Measurements from ENCODE around the gene CFAP74. TPM values are rescaled to one million over a fixed set of nuclear protein-coding genes. Genes with fewer than 3 reads are reported as not detected.
"Not testable (repeated sequence)": the region's sequence is repeated elsewhere in the genome, so short reads cannot be mapped to it uniquely, and the experiment has no call there.

The CFAP74 gene
- total RNA-seq, 1 experiment from 2014 or later: 0.28 TPM

- DNase-seq: no peak
- Histone ChIP-seq H4K20me1 (ENCODE audit: control insufficient read depth, insufficient read depth, insufficient read length) (no peaks in the 10 kb centered on the region), H2BK120ac (ENCODE audit: low read depth, low read length, poor library complexity, severe bottlenecking) (no peak overlapping the region), H3K27me3 (ENCODE audit: insufficient read depth, low read length) (no peaks in the 10 kb centered on the region), H3K18ac (ENCODE audit: insufficient read length, low read depth, low read length) (no peak overlapping the region), H3T11ph (ENCODE audit: low read length) (no peak overlapping the region), H3K9me3 (ENCODE audit: control insufficient read depth, low read depth, low read length) (no peaks in the 10 kb centered on the region), H2BK12ac (ENCODE audit: insufficient read length, low read depth, low read length) (no peak overlapping the region), H3K79me1 (ENCODE audit: insufficient read depth, low read depth, low read length, poor library complexity, severe bottlenecking) (no peaks in the 10 kb centered on the region), H3K56ac (ENCODE audit: insufficient read length, low read depth, low read length) (no peak overlapping the region), H3K23me2 (ENCODE audit: insufficient read length, low read depth, low read length, poor library complexity, severe bottlenecking) (no peaks in the 10 kb centered on the region), H3K4ac (ENCODE audit: low read depth, low read length) (no peak overlapping the region), H2AK5ac (ENCODE audit: insufficient read length, low read length) (no peak overlapping the region), H3K23ac (ENCODE audit: insufficient read length, low read depth, low read length) (no peak overlapping the region), H2BK20ac (ENCODE audit: low read depth, low read length, poor library complexity, severe bottlenecking) (no peak overlapping the region), H3K4me2 (ENCODE audit: insufficient read depth, insufficient read length, low read length) (no peak overlapping the region), H3K9ac (ENCODE audit: extremely low read depth, insufficient read length, low read length) (no peak overlapping the region), H4K5ac (ENCODE audit: insufficient read length, low read depth, low read length) (no peak overlapping the region), H2BK5ac (ENCODE audit: insufficient read length, low read length) (no peak overlapping the region), H3K27ac (ENCODE audit: insufficient read length, low read depth, low read length) (no peak overlapping the region), H3K4me1 (ENCODE audit: insufficient read depth, low read length) (no peaks in the 10 kb centered on the region), H3K14ac (ENCODE audit: insufficient read depth, low read length) (no peak overlapping the region), H2AFZ (ENCODE audit: low read length) (no peak overlapping the region), H4K8ac (replicated peaks; ENCODE audit: insufficient read length, low read depth, low read length) (no peak overlapping the region), H3K79me2 (ENCODE audit: insufficient read depth, low read length) (no peaks in the 10 kb centered on the region), H2BK15ac (ENCODE audit: low read depth, low read length) (no peak overlapping the region), H4K91ac (ENCODE audit: insufficient read length, low read depth, low read length) (no peak overlapping the region)
- Mint-ChIP-seq H3K27me3 (ENCODE audit: low read depth) (no peaks in the 10 kb centered on the region; the same call in 1 of the 2 replicates), H3K4me3 (no peak overlapping the region), H3K36me3 (ENCODE audit: insufficient read depth in 1 of 3, low read depth in 3 of 3) (peaks cover 0 to 11% (median 0%) of the 10 kb centered on the region in 3 experiments; a peak in 2 of 7 replicates), H3K9me3 (peaks cover 9 to 16% of the 10 kb centered on the region in 2 experiments), H3K27ac (0 out of 7 replicates have a peak overlapping the region, but pooled peaks of 1 of the 3 experiments have one; percentile 55), H3K4me1 (no peaks in the 10 kb centered on the region; a peak in 1 of 4 replicates)
- TF ChIP-seq CTCF (conservative IDR thresholded peaks at IDR 0.05): no peak
- WGBS (ENCODE audit: extremely low coverage, insufficient read length, low lambda C conversion rate): no CpG with 5 or more reads among the region's 36 CpGs
These were observed 21.0 kb downstream of the CFAP74 start for GRCh38 chr1:1982379-1983232.

GRCh38 chr1:1981631-1982327 is 21.8 kb downstream of the CFAP74 start:
- not testable (repeated sequence) for H3K4me1 Mint-ChIP-seq; H4K91ac ChIP-seq (ENCODE audit: insufficient read length, low read depth, low read length); H2BK5ac ChIP-seq (ENCODE audit: insufficient read length, low read length); DNase-seq; H2AFZ ChIP-seq (ENCODE audit: low read length); H3K4me2 ChIP-seq (ENCODE audit: insufficient read depth, insufficient read length, low read length); H3K9me3 ChIP-seq (ENCODE audit: control insufficient read depth, low read depth, low read length); H3K14ac ChIP-seq (ENCODE audit: insufficient read depth, low read length); H3K56ac ChIP-seq (ENCODE audit: insufficient read length, low read depth, low read length); H2BK120ac ChIP-seq (ENCODE audit: low read depth, low read length, poor library complexity, severe bottlenecking); H2AK5ac ChIP-seq (ENCODE audit: insufficient read length, low read length); H3K27ac Mint-ChIP-seq; H3K4me1 ChIP-seq (ENCODE audit: insufficient read depth, low read length); H4K20me1 ChIP-seq (ENCODE audit: control insufficient read depth, insufficient read depth, insufficient read length); H3T11ph ChIP-seq (ENCODE audit: low read length); H3K79me1 ChIP-seq (ENCODE audit: insufficient read depth, low read depth, low read length, poor library complexity, severe bottlenecking); H3K9ac ChIP-seq (ENCODE audit: extremely low read depth, insufficient read length, low read length); H4K5ac ChIP-seq (ENCODE audit: insufficient read length, low read depth, low read length); H3K79me2 ChIP-seq (ENCODE audit: insufficient read depth, low read length); H4K8ac ChIP-seq (replicated peaks; ENCODE audit: insufficient read length, low read depth, low read length); H3K23me2 ChIP-seq (ENCODE audit: insufficient read length, low read depth, low read length, poor library complexity, severe bottlenecking); H3K27me3 Mint-ChIP-seq (ENCODE audit: low read depth); H3K4me3 Mint-ChIP-seq; H3K27ac ChIP-seq (ENCODE audit: insufficient read length, low read depth, low read length); H2BK12ac ChIP-seq (ENCODE audit: insufficient read length, low read depth, low read length); H2BK20ac ChIP-seq (ENCODE audit: low read depth, low read length, poor library complexity, severe bottlenecking); H3K4ac ChIP-seq (ENCODE audit: low read depth, low read length); H2BK15ac ChIP-seq (ENCODE audit: low read depth, low read length); H3K18ac ChIP-seq (ENCODE audit: insufficient read length, low read depth, low read length); H3K23ac ChIP-seq (ENCODE audit: insufficient read length, low read depth, low read length); H3K27me3 ChIP-seq (ENCODE audit: insufficient read depth, low read length)
- no CpG with 5 or more reads among the region's 73 CpGs for WGBS (ENCODE audit: extremely low coverage, insufficient read length, low lambda C conversion rate)
- H3K9me3 Mint-ChIP-seq: peaks cover 9 to 16% of the 10 kb centered on the region in 2 experiments
- peaks cover 0 to 11% (median 0%) of the 10 kb centered on the region in 3 experiments; a peak in 2 of 7 replicates for H3K36me3 Mint-ChIP-seq (ENCODE audit: insufficient read depth in 1 of 3, low read depth in 3 of 3)
